Smooth muscle cell of the brain vasculature (primary cell): ENCODE results near the gene PRPF8.
"Not testable (repeated sequence)": the region's sequence is repeated elsewhere in the genome, so short reads cannot be mapped to it uniquely, and the experiment has no call there.

Experiments
- DNase-seq: peaks from one replicate; pipeline ENCODE4 v3.0.0-alpha.2; 2012; ENCODE audit warnings: low read depth, low spot score

PRPF8 gene

DNA sequence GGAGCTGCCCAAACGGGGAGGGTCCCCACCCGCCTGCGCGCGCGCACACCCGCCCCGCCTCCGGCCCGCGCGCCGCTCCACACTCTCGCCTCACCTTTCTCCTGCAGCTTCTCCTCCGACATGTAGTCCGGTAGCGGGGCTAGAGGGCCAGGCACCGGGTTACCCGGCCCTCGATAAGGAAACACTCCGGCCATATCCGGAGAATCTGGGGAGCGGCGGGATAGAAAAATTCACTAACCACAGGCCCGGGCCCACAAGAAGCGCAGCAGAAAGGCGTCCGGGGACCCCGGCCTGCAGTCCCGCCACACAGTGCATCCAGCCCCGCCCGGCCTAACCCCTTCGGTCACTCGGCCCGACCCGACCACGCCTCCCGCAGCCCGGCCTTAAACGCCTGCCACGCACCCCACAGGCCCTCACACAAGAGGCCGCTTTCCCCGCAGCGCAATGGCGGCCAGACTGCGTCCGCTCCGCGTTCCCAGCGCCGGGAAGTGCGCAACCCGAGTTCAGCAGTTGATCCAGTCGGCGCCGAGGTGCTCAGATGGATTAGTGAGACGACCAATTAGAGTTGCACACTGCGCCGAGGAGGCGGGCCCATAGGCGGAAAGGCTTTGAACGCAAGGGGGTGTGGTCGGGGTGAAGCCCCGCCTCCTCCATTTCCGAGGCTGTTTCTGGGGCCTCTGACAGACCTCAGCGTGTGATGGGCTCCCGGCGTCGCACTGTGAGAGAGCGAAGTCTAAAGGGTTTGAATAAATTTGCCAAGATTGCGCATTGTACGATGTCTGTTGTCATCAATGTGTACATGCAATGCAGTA is at the start of gene PRPF8:
Gene PRPF8 (minus strand): TSS at position 490 of the 812 bp plus-strand sequence. CDS start 296 bp downstream, at position 194.
- DNase-seq: peak; percentile 95

DNA sequence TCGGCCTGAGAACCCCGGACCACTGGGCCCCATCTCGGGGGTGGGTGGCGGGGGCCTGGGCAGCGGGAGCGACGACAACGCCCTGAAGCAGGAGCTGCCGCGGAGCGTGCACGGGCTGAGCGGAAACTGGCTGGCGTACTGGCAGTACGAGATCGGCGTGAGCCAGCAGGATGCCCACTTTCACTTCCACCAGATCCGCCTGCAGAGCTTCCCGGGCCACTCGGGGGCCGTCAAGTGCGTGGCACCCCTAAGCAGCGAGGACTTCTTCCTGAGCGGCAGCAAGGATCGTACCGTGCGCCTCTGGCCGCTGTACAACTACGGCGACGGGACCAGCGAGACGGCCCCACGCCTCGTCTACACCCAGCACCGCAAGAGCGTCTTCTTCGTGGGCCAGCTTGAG is 49.1 kb upstream of the PRPF8 start:
- no peak for DNase-seq

DNA sequence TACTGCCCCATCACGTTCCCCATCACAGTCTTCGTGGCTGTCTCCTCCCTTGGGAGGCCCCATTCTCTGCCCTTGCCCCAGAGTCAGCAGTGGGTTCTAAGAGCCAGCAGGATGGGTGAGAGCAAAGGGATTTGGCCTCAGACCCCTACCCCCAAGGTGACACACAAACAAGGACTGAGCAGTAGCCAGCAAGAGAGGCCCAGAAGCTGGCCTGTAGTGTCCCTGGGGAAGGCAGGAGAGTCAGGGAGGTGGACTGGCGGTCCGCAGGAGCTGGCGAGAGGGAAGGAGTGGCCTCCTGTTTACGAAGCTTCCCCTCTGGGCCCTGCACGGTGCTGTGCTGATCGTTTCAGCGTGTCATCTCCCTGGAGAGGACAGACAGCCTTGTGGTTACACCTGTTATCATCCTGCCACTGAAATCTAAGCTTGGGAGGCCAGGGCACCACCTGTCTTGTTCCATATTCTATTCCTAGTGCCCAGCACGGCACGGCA is 48.2 kb upstream of the PRPF8 start:
- no peak for DNase-seq

GRCh38 chr17:1732241-1732832 is 47.7 kb upstream of the PRPF8 start:
- no peak for DNase-seq

- DNase-seq: no peak
Observed at GRCh38 chr17:1731194-1731506, 46.5 kb upstream of the PRPF8 start.

- no peak for DNase-seq
Observed at GRCh38 chr17:1730326-1731193, 45.9 kb upstream of the PRPF8 start.

DNA sequence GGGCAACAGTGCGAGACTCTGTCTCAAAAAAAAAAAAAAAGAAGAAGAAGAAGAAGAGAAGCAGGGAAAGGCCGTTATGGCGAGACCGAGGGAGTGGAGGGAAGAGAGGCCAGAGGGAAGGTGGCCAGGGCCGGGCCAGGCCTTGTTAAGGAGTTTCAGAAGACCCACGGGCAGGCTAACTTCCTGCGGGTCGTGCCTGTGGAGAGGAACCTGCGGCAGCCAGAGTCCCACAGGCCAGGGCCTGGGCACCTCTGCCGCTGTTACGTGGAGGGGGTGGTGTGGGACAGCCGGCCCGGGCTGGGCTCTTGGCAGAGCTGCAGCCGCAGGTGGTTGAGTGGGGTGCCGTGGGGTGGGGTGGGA is 45.3 kb upstream of the PRPF8 start:
- DNase-seq: no peak

DNA sequence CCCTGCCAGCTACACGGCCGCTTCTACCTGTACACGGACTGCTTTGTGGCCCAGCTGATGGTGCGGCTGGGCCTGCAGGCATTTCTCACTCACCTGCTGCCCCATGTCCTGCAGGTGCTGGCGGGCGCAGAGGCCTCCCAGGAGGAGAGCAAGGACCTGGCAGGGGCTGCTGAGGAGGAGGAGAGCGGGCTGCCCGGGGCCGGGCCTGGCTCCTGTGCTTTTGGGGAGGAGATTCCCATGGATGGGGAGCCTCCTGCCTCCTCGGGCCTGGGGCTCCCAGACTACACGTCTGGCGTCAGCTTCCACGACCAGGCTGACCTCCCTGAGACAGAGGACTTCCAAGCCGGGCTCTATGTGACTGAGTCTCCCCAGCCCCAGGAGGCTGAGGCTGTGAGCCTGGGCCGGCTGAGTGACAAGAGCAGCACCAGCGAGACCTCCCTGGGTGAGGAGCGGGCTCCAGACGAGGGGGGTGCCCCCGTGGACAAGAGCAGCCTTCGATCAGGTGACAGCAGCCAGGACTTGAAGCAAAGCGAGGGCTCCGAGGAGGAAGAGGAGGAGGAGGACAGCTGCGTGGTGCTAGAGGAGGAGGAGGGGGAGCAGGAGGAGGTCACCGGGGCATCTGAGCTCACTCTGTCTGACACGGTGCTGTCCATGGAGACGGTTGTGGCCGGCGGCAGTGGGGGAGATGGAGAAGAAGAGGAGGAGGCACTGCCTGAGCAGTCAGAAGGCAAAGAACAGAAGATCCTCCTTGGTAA is 43.4 kb upstream of the PRPF8 start:
- no peak for DNase-seq

DNA sequence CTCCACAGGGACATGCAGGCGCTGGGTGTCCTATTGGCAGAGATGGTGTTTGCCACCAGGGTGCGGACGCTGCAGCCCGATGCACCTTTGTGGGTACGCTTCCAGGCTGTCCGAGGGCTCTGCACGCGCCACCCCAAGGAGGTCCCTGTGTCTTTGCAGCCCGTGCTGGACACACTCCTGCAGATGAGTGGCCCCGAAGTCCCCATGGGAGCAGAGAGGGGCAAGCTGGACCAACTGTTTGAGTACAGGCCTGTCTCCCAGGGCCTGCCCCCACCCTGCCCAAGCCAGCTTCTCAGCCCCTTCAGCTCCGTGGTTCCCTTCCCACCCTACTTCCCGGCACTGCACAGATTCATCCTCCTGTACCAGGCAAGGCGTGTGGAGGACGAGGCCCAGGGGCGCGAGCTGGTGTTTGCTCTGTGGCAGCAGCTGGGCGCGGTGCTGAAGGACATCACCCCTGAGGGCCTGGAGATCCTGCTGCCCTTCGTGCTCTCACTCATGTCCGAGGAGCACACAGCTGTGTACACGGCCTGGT is 42.7 kb upstream of the PRPF8 start:
- DNase-seq: no peak

DNA sequence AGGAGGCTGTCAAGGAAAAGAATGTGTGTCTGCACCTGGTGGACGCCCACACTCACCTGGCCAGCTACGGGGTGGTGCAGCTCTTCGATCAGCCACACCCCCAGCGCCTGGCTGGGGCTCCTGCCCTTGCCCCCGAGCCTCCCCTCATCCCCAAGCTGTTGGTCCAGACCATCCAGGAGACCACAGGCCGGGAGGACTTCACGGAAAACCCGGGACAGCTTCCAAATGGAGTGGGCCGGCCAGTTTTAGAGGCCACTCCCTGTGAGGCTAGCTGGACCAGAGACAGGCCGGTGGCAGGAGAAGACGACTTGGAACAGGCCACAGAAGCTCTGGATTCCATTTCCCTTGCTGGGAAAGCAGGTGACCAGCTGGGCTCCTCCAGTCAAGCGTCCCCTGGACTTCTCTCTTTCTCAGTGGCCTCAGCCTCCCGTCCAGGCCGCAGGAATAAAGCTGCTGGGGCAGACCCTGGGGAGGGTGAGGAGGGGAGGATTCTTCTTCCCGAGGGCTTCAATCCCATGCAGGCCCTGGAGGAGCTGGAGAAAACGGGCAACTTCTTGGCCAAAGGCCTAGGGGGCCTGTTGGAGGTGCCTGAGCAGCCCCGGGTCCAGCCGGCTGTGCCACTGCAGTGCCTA is 42.1 kb upstream of the PRPF8 start:
- no peak for DNase-seq

DNA sequence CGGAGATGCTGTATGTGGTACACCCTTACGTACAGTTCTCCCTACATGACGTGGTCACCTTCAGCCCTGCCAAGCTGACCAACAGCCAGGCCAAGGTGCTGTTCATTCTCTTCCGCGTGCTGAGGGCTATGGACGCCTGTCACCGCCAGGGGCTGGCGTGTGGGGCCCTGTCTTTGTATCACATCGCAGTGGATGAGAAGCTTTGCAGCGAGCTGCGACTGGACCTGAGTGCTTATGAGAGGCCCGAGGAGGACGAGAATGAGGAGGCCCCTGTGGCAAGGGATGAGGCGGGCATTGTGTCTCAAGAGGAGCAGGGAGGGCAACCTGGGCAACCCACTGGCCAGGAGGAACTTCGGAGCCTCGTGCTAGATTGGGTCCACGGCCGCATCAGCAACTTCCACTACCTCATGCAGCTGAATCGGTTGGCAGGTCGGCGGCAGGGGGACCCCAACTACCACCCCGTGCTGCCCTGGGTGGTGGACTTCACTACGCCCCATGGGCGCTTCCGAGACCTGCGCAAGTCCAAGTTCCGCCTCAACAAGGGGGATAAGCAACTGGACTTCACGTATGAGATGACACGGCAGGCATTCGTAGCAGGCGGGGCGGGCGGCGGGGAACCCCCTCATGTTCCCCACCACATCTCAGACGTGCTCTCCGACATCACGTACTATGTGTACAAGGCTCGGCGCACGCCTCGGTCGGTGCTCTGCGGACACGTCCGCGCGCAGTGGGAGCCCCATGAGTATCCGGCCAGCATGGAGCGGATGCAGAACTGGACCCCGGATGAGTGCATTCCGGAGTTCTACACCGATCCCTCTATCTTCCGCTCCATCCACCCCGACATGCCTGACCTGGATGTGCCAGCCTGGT is 41.2 kb upstream of the PRPF8 start:
- DNase-seq: no peak

GRCh38 chr17:1724869-1725641 is 40.4 kb upstream of the PRPF8 start:
- DNase-seq: no peak

DNA sequence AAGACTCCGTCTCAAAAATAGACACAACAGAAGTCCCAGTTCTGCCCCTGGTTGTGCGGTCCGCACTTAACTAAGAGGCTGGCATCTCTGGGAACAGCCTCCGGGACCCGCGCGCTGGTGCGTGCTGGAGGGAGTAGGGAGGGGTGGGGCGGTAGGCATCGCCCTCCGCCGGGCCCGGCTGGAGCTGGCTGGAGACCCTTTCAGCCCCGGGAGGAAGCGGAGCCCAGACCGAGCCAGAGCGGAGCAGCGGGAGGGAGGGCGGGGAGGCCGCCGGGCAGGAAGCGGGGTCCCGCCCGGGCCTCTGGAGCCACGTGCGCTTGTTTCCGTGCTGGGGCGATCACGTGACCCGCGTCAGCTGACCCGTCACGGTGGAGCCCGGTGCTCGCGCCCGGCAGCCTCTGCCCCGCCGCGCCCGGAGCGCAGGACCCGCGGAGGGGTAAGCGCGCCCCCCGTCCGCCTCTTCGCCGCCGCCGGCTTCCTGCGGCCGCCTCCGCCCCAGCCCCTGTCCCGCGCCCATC is 39.7 kb upstream of the PRPF8 start, which contains the start of gene WDR81:
Gene WDR81 (plus strand): TSS at position 354 of the 518 bp plus-strand sequence. CDS start 256 bp downstream, outside the sequence.
- DNase-seq: no peak

GRCh38 chr17:1722022-1722421 is 37.4 kb upstream of the PRPF8 start:
- DNase-seq: not testable (repeated sequence)

DNA sequence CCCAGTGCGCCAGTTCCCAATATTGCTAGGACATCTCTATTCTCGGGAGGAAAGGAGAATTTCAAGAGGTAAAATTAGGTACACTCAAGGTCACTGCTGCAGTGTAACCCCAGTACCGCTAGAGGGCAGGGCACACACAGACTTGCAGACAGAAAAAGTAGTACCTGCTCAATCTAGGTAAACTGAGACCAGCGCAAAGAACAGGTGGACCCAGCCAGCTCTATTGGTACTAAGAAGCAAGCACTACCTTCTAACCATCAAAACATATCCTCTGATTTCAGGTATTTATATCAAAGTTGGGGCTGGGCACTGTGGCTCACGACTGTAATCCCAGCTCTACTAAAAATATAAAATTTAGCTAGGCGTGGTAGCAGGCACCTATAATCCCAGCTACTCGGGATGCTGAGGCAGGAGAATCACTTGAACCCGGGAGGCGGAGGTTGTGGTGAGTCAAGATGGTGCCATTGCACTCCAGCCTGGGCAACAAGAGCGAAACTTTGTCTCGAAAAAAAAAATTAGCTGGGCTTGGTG is 36.3 kb upstream of the PRPF8 start:
- DNase-seq: no peak

DNA sequence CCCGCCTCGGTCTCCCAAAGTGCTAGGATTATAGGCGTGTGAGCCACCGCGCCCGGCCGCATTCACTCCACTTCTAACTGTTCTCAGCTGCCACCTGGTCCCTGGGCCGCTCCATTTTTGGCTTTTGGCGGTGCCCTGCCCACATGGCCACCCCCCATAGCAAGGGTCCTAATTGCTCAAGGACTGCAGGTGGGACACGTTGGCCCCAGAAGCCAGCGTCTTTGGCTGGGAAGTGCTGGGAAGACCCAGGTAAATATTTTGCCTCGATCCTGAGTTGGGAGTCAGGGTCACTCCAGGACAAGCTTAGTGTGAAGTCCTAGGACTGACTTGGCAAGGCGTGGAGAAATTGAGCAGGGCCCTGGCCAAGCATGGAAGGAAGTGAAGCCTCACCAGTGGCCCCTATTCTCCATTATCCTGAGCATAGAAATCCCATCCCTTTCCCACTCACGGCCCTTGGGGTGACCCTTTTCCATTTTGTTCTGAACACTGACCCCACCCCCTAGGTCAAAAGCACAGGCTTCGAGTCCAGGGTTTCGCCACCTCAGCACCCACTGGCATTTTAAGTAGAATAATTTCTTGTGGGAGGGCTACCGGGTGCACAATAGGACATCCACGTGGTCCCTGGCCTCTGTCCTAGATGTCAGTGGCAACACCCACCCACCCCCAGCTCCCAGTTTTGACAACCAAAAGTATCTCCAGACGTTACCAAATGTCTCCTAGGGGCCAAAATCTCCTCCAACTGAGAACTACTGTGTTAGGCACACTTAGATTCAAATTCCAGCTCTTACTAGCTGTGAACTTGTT is 33.9 kb upstream of the PRPF8 start:
- DNase-seq: no peak

- peak; percentile 97 for DNase-seq
Observed at GRCh38 chr17:1716912-1717695, 32.4 kb upstream of the PRPF8 start.
